Left ventricle myocardium inferior (tissue), 1 donor: ENCODE results near the gene TRIO. TPM values are rescaled to one million over a fixed set of nuclear protein-coding genes. Genes with fewer than 3 reads are reported as not detected.

Source experiments
- DNase-seq: peaks from one replicate; pipeline ENCODE4 v3.0.0-alpha.2; 2020
- H3K27ac ChIP-seq: fragments of 200-600 bp; replicated peaks from 2 replicates; pipeline ENCODE4 v1.8.0; 2021
- H3K27me3 ChIP-seq: fragments of 200-600 bp; 2 replicates; pipeline ENCODE4 v1.8.0; 2021; ENCODE audit warnings: low read depth
- H3K36me3 ChIP-seq: fragments of 200-600 bp; 2 replicates; pipeline ENCODE4 v1.8.0; 2021
- H3K4me1 ChIP-seq: fragments of 200-600 bp; 2 replicates; pipeline ENCODE4 v1.8.0; 2021
- H3K4me3 ChIP-seq: fragments of 200-600 bp; 2 replicates; pipeline ENCODE4 v1.8.0; 2021; ENCODE audit warnings: mild to moderate bottlenecking, moderate library complexity
- H3K9me3 ChIP-seq: fragments of 200-600 bp; replicated peaks from 2 replicates; pipeline ENCODE4 v1.8.0; 2021
- CTCF ChIP-seq: fragments of 200-600 bp; IDR thresholded peaks from 2 replicates; pipeline ENCODE4 v1.8.0; 2021; ENCODE audit warnings: antibody characterized with exemption, mild to moderate bottlenecking, borderline replicate concordance
- intact Hi-C: fragments of 100-400 bp; cut with micrococcal nuclease; formaldehyde crosslinking; loops from one replicate; pipeline ENCODE4 v1.11.0; 2022
- total RNA-seq: library from RNA; stranded (reverse); fragmentation: NEBNext Ultra II Directional; extraction: Animal tissue kit (Norgen Biotek cat#: 25700); gene quantifications from one replicate; pipeline ENCODE4 v1.2.1, GENCODE V29; 2021
- donor health status: DM: no; HTN: yes; CAD: no; lungs with severe emphysema.

TRIO gene
- total RNA-seq, 1 donor from 2014 or later, result 52.8 TPM

- H3K9me3 ChIP-seq, result no peaks in the 10 kb centered on the region
- intact Hi-C loops, result no loop called here
- DNase-seq, result no peak
- H3K4me1 ChIP-seq, result peaks cover 61% of the 10 kb centered on the region
- H3K27me3 ChIP-seq, result no peaks in the 10 kb centered on the region
- no peak overlapping the region for H3K4me3 ChIP-seq
- no peak overlapping the region for H3K27ac ChIP-seq
- peaks cover 4% of the 10 kb centered on the region for H3K36me3 ChIP-seq
- TF ChIP-seq CTCF, result no peak
Measured at GRCh38 chr5:14272548-14273205, 129.5 kb downstream of the TRIO start.

GRCh38 chr5:14273207-14273767, 130.1 kb downstream of the TRIO start:
- TF ChIP-seq CTCF, result no peak
- Histone ChIP-seq H3K36me3 (peaks cover 4% of the 10 kb centered on the region), H3K9me3 (no peaks in the 10 kb centered on the region), H3K4me3 (no peak overlapping the region), H3K4me1 (peaks cover 61% of the 10 kb centered on the region), H3K27ac (no peak overlapping the region), H3K27me3 (no peaks in the 10 kb centered on the region)
- intact Hi-C loops, result no loop called here
- no peak for DNase-seq

GRCh38 chr5:14276380-14276779, 133.2 kb downstream of the TRIO start:
- Histone ChIP-seq H3K4me1 (peaks cover 62% of the 10 kb centered on the region), H3K4me3 (no peak overlapping the region), H3K27ac (no peak overlapping the region), H3K27me3 (no peaks in the 10 kb centered on the region), H3K36me3 (peaks cover under 1% of the 10 kb centered on the region), H3K9me3 (no peaks in the 10 kb centered on the region)
- intact Hi-C loops, result no loop called here
- no peak for DNase-seq
- TF ChIP-seq CTCF, result no peak

GRCh38 chr5:14277385-14278320, 134.5 kb downstream of the TRIO start:
- H3K4me3 ChIP-seq, result no peak overlapping the region
- no peak for DNase-seq
- H3K27me3 ChIP-seq, result no peaks in the 10 kb centered on the region
- intact Hi-C loops, result no loop called here
- H3K4me1 ChIP-seq, result peaks cover 67% of the 10 kb centered on the region
- H3K9me3 ChIP-seq, result no peaks in the 10 kb centered on the region
- no peak overlapping the region for H3K27ac ChIP-seq
- no peak for TF ChIP-seq CTCF
- no peaks in the 10 kb centered on the region for H3K36me3 ChIP-seq

- intact Hi-C loops, result no loop called here
- Histone ChIP-seq H3K4me3 (no peak overlapping the region), H3K27me3 (no peaks in the 10 kb centered on the region), H3K4me1 (peaks cover 87% of the 10 kb centered on the region), H3K9me3 (no peaks in the 10 kb centered on the region), H3K27ac (no peak overlapping the region), H3K36me3 (no peaks in the 10 kb centered on the region)
- no peak for TF ChIP-seq CTCF
- no peak for DNase-seq
Measured at GRCh38 chr5:14280294-14280854, 137.2 kb downstream of the TRIO start.
